ENCODE data around the gene GP9.
"Not testable (repeated sequence)": the region's sequence is repeated elsewhere in the genome, so short reads cannot be mapped to it uniquely, and the experiment has no call there.

Gene GP9

GRCh38 chr3:129070086-129070885, 9.7 kb downstream of the GP9 start:
- DNase-seq (ENCODE audit: low read depth) = no peak

GRCh38 chr3:129077222-129077621, 16.6 kb downstream of the GP9 start:
- DNase-seq (ENCODE audit: low read depth) = no peak

GRCh38 chr3:129078510-129078909, 17.9 kb downstream of the GP9 start:
- no peak for DNase-seq (ENCODE audit: low read depth)

- no peak for DNase-seq (ENCODE audit: low read depth)
Measured at GRCh38 chr3:129081503-129081902, 20.9 kb downstream of the GP9 start.

GRCh38 chr3:129082026-129082425, 21.4 kb downstream of the GP9 start:
- no peak for DNase-seq (ENCODE audit: low read depth)

GRCh38 chr3:129084501-129084900, 23.9 kb downstream of the GP9 start:
- DNase-seq (ENCODE audit: low read depth) = no peak

GRCh38 chr3:129085165-129085715, 24.7 kb downstream of the GP9 start:
- no peak for DNase-seq (ENCODE audit: low read depth)

GRCh38 chr3:129085818-129086217, 25.2 kb downstream of the GP9 start:
- DNase-seq (ENCODE audit: low read depth) = no peak

- no peak for DNase-seq (ENCODE audit: low read depth)
Measured at GRCh38 chr3:129087138-129087702, 26.6 kb downstream of the GP9 start.

GRCh38 chr3:129087904-129088303, 27.3 kb downstream of the GP9 start:
- DNase-seq (ENCODE audit: low read depth) = not testable (repeated sequence)

GRCh38 chr3:129088312-129088711, 27.7 kb downstream of the GP9 start:
- not testable (repeated sequence) for DNase-seq (ENCODE audit: low read depth)

- no peak for DNase-seq (ENCODE audit: low read depth)
Measured at GRCh38 chr3:129095285-129095684, 34.7 kb downstream of the GP9 start.

GRCh38 chr3:129100274-129100673, 39.7 kb downstream of the GP9 start:
- DNase-seq (ENCODE audit: low read depth) = no peak

- DNase-seq (ENCODE audit: low read depth) = no peak
Measured at GRCh38 chr3:129101370-129102138, 41.0 kb downstream of the GP9 start.

GRCh38 chr3:129103296-129103695, 42.7 kb downstream of the GP9 start:
- no peak for DNase-seq (ENCODE audit: low read depth)

- no peak for DNase-seq (ENCODE audit: low read depth)
Measured at GRCh38 chr3:129104051-129104450, 43.5 kb downstream of the GP9 start.

- DNase-seq (ENCODE audit: low read depth) = no peak
Measured at GRCh38 chr3:129104498-129105079, 44.0 kb downstream of the GP9 start.

- DNase-seq (ENCODE audit: low read depth) = no peak
Measured at GRCh38 chr3:129105862-129106261, 45.3 kb downstream of the GP9 start.

- DNase-seq (ENCODE audit: low read depth) = no peak
Measured at GRCh38 chr3:129106320-129106719, 45.7 kb downstream of the GP9 start.

- no peak for DNase-seq (ENCODE audit: low read depth)
Measured at GRCh38 chr3:129106866-129107565, 46.4 kb downstream of the GP9 start.

- no peak for DNase-seq (ENCODE audit: low read depth)
Measured at GRCh38 chr3:129107793-129108192, 47.2 kb downstream of the GP9 start.
